Progenitor cell of endocrine pancreas (in vitro differentiated cells): ENCODE data around the gene STEAP3. TPM values are rescaled to one million over a fixed set of nuclear protein-coding genes. Genes with fewer than 3 reads are reported as not detected.

Experiments used
- DNase-seq: peaks from one replicate; pipeline ENCODE4 v3.0.0; 2021; ENCODE audit warnings: low spot score; ENCODE audit not compliant: unreplicated experiment
- H3K27ac Mint-ChIP-seq: 2 replicates; pipeline ENCODE4 v1.8.0; 2021; ENCODE audit warnings: mild to moderate bottlenecking, moderate library complexity, mixed read lengths
- H3K27me3 Mint-ChIP-seq: 2 replicates; pipeline ENCODE4 v1.8.0; 2021; ENCODE audit warnings: mixed read lengths
- H3K36me3 Mint-ChIP-seq: 2 replicates; pipeline ENCODE4 v1.8.0; 2022; ENCODE audit warnings: mixed read lengths; ENCODE audit not compliant: insufficient read depth
- H3K4me1 Mint-ChIP-seq: 2 replicates; pipeline ENCODE4 v1.8.0; 2021; ENCODE audit warnings: low read depth, mixed read lengths
- H3K4me3 Mint-ChIP-seq: 2 replicates; pipeline ENCODE4 v1.8.0; 2021; ENCODE audit warnings: low read depth, mild to moderate bottlenecking, moderate library complexity, mixed read lengths
- H3K9me3 Mint-ChIP-seq: 2 replicates; pipeline ENCODE4 v1.8.0; 2021; ENCODE audit warnings: low read depth, mixed read lengths
- total RNA-seq: library from RNA; stranded (reverse); gene quantifications from 2 replicates; pipeline ENCODE4 v1.2.1, GENCODE V29; 2021
- TF ChIP-seq, protein P1 (sequence below): fragments of 200-600 bp; sonication (generic); IDR thresholded peaks from one replicate; pipeline ENCODE4 v1.5.0; 2021; ENCODE audit warnings: antibody characterized with exemption, mild to moderate bottlenecking; ENCODE audit not compliant: unreplicated experiment

STEAP3 gene
- total RNA-seq, 1 donor from 2014 or later, result 3.9 TPM

DNA sequence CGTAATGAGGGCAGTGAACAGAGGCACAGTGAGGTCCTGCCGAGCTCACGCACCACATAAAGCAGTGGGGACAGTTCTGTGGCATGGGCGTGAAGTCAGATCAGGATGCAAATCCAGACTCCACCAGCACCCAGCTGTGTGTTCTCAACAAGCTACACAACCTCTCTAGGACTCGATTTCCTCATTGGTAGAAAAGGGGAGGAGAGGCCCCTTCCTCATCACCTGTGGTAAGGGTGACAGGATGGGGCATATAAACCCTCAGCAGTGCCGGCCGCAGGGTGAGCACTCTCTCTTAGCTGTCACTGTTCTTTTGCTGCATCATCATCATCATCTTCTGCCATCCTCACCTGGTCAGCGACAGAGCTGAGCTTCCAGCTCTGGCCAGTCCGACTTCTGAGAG, 88.2 kb downstream of the STEAP3 start:
- TF ChIP-seq, protein P1, sequence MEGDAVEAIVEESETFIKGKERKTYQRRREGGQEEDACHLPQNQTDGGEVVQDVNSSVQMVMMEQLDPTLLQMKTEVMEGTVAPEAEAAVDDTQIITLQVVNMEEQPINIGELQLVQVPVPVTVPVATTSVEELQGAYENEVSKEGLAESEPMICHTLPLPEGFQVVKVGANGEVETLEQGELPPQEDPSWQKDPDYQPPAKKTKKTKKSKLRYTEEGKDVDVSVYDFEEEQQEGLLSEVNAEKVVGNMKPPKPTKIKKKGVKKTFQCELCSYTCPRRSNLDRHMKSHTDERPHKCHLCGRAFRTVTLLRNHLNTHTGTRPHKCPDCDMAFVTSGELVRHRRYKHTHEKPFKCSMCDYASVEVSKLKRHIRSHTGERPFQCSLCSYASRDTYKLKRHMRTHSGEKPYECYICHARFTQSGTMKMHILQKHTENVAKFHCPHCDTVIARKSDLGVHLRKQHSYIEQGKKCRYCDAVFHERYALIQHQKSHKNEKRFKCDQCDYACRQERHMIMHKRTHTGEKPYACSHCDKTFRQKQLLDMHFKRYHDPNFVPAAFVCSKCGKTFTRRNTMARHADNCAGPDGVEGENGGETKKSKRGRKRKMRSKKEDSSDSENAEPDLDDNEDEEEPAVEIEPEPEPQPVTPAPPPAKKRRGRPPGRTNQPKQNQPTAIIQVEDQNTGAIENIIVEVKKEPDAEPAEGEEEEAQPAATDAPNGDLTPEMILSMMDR, result no peak
- Mint-ChIP-seq H3K4me1 (peaks cover 11% of the 10 kb centered on the region), H3K36me3 (peaks cover 2% of the 10 kb centered on the region), H3K9me3 (peaks cover 5% of the 10 kb centered on the region), H3K4me3 (no peak overlapping the region), H3K27me3 (no peaks in the 10 kb centered on the region), H3K27ac (no peak overlapping the region)
- no peak for DNase-seq

Other genes starting within 250 kb of the STEAP3 start
- gene C1QL2, start 65.1 kb upstream of the STEAP3 start, total RNA-seq, result 0.14 and 0.24 TPM in 2 replicates
- 8.4 and 10.9 TPM in 2 replicates for gene C2orf76, start 143.0 kb downstream of the STEAP3 start, total RNA-seq
- gene DBI, start 143.1 kb downstream of the STEAP3 start, total RNA-seq, result 144 and 156 TPM in 2 replicates
- 17.4 and 18.9 TPM in 2 replicates for gene TMEM37, start 208.0 kb downstream of the STEAP3 start, total RNA-seq